ENCODE results near the gene GSTT4. TPM values are rescaled to one million over a fixed set of nuclear protein-coding genes. Genes with fewer than 3 reads are reported as not detected.
A peak's percentile ranks its signal among the peaks of the same experiment; 100 is the strongest.

GSTT4 gene
- total and polyA plus RNA-seq, 2 of the 13 experiments (the other 11 are each of a cell fraction or from before 2014, with no cell fraction given) = 0.59 to 0.62 TPM

GRCh38 chr22:24008381-24009226 is 3.4 kb upstream of the GSTT4 start (continued):
- TF ChIP-seq PBX2 (CRISPR knock-in tag; IDR thresholded peaks at IDR 0.05) (no peak), MTA3 (CRISPR knock-in tag; IDR thresholded peaks at IDR 0.05) (no peak), ZNF709 (CRISPR knock-in tag; IDR thresholded peaks at IDR 0.05) (no peak), TCF7L2 (IDR thresholded peaks at IDR 0.05; ENCODE audit: low read depth, low read length) (no peak), GATA4 (IDR thresholded peaks at IDR 0.05; ENCODE audit: borderline replicate concordance, low read depth) (no peak), KLF6 (CRISPR knock-in tag; IDR thresholded peaks at IDR 0.05) (no peak), RAD51 (IDR thresholded peaks at IDR 0.05; ENCODE audit: borderline replicate concordance) (no peak), ZNF510 (CRISPR knock-in tag; IDR thresholded peaks at IDR 0.05; ENCODE audit: low read depth) (no peak), AKNA (CRISPR knock-in tag; IDR thresholded peaks at IDR 0.05; ENCODE audit: borderline replicate concordance) (no peak), MTERF4 (CRISPR knock-in tag; IDR thresholded peaks at IDR 0.05) (no peak), ZNF432 (CRISPR knock-in tag; IDR thresholded peaks at IDR 0.05; ENCODE audit: borderline replicate concordance) (no peak), NFE2L2 (IDR thresholded peaks at IDR 0.05; ENCODE audit: low read length) (no peak), SRSF4 (IDR thresholded peaks at IDR 0.05; ENCODE audit: low read depth, low read length, poor library complexity, severe bottlenecking) (no peak), ZNF383 (CRISPR knock-in tag; IDR thresholded peaks at IDR 0.05; ENCODE audit: borderline replicate concordance) (no peak), STAG1 (CRISPR knock-in tag; IDR thresholded peaks at IDR 0.05) (no peak), ZFP36 (IDR thresholded peaks at IDR 0.05; ENCODE audit: borderline replicate concordance, low read depth, low read length, partially characterized antibody) (no peak), ZNF816 (CRISPR knock-in tag; IDR thresholded peaks at IDR 0.05; ENCODE audit: borderline replicate concordance) (no peak), ATAD3A (CRISPR knock-in tag; IDR thresholded peaks at IDR 0.05) (no peak), HDAC1 (CRISPR knock-in tag; IDR thresholded peaks at IDR 0.05) (peak; percentile 47), ZFY (CRISPR knock-in tag; IDR thresholded peaks at IDR 0.05) (no peak; the same call in 1 of the 2 replicates), TP53 (CRISPR knock-in tag; conservative IDR thresholded peaks at IDR 0.05) (no peak), CREM (IDR thresholded peaks at IDR 0.05) (no peak), CREM (CRISPR knock-in tag; IDR thresholded peaks at IDR 0.05) (no peak), HNF4A (CRISPR knock-in tag; IDR thresholded peaks at IDR 0.05) (peak; percentile 49; the same call in 1 of the 2 replicates), ZSCAN21 (CRISPR knock-in tag; IDR thresholded peaks at IDR 0.05; ENCODE audit: borderline replicate concordance) (no peak)

All from HepG2 (cell line).